DMS153 (cell line): Measurements from ENCODE around the gene TMEM139.
"Not testable (repeated sequence)": the region's sequence is repeated elsewhere in the genome, so short reads cannot be mapped to it uniquely, and the experiment has no call there.

Experiments used
- DNase-seq: peaks from one replicate; lab custom pipeline; 2025; lab: John Stamatoyannopoulos, UW

The TMEM139 gene

DNA sequence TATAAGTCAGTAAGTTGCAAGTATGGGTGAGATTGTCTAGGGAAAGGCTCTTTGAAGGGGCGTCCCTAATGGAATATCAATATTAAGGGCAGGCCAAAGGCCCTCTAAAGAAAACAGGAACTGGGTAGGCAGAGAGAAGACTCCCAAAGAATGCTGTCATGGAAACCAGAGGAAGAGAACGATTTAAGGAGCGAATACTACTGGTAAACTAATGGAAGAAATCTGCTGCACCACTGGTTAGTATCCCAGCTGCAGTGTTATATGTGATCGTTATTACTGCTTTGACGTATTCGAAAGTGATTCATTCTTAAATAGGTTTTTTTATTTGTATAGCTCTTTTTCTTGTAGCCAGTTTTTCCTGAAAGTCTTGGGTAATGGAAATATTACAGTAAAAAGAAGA is 4.7 kb downstream of the TMEM139 start:
- no peak for DNase-seq

DNA sequence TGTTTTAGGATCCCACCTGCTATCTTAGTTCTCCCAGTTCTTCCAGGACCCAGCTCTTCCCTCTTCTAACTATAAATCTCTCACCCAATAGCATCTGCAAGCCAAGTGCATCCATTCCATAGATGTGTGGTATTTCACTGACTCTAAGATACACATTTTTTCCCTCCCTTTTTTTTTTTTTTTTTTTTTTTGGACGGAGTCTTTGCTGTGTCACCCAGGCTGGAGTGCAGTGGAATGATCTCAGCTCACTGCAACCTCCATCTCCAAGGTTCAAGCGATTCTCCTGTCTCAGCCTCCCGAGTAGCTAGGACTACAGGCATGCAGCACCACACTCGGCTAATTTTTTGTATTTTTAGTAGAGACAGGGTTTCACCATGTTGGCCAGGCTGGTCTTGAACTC is 5.1 kb downstream of the TMEM139 start:
- DNase-seq, result not testable (repeated sequence)

DNA sequence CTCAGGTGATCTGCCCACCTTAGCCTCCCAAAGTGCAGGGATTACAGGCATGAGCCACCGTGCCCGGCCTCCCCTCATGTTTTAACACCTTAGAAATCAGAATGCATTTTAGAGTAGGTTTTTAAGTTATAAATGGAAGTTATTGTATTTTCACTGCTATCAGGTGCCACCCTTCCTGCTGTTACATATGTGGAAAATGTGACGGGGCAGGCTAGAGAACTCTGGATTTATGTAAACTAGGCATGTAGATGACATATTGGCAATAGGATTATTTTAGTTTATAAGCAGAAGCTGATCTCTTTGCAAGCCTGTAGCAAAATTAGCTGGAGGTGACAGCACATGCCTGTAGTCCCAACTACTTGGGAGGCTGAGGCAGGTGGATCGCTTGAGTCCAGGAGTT is 5.5 kb downstream of the TMEM139 start:
- DNase-seq, result no peak

DNA sequence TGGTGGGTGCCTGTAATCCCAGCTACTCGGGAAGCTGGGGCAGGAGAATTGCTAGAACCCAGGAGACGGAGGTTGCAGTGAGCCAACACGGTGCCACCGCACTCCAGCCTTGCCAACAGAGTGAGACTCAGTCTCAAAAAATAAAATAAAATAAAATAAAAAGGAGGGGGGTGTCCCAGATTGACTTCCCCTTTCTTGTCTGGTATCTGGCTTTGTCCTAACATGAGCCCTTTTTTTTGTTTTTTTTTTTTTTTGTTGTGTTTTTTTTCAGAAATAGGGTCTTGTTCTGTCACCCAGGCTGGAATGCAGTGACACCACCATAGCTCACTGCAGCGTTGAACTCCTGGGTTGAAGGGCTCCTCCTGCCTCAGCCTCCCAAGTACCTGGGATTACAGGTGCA is 8.1 kb downstream of the TMEM139 start:
- no peak for DNase-seq

DNA sequence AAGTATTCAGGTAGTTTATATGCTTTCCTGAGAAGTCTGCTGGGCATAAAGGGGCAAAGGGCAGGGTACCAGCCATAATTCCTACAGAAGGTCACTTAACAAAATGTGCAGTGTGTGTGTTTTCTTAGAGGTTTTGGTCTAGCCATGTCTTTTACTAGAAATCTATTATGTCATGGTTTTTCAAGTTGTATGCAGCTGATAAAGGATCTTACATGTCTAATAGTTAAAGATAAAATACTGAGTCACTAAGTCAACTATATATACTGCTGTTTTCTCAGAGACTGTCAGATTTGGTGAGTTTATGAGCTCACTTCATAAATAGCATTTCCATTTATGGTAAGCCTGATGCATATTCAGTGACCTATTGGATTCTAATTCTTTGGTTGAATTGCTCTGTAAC is 11.1 kb downstream of the TMEM139 start:
- DNase-seq, result no peak

DNA sequence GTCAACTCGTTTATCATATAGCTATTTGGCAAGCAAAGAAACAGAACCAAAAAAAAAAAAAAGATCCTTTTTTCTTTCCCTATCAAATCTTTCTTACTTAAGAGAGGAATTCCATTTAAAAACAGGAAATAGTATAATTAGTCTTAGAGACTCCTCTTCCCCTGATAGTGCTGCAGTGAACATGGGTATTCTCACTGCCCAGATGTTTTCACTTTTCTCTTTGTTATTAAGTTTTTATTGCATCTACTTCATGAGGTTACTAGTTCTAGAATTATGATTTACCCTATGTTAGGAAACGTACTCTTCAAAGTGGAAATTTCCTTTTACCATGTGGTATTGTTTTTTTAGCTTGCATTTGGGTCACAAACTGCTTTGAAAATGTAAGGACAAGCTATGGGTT is 11.9 kb downstream of the TMEM139 start:
- DNase-seq, result no peak

DNA sequence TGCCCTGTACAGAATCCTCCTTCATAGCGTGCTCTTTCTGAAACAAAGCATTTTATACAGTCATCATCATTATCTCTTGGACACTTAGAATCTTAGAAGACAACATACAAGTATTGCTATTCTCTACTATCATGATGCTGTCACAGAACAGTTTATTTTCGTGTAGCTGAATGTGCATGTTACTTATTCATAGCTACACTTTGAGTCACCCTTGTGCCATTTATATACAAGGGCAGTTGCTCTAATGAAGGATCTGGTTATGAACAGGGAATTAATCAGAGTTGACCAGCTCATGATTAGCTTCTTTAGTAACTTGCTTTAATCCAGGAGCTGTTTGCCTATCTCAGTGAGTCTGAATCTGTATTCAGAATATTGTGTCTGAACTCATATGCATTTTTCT is 14.6 kb downstream of the TMEM139 start:
- DNase-seq, result no peak

DNA sequence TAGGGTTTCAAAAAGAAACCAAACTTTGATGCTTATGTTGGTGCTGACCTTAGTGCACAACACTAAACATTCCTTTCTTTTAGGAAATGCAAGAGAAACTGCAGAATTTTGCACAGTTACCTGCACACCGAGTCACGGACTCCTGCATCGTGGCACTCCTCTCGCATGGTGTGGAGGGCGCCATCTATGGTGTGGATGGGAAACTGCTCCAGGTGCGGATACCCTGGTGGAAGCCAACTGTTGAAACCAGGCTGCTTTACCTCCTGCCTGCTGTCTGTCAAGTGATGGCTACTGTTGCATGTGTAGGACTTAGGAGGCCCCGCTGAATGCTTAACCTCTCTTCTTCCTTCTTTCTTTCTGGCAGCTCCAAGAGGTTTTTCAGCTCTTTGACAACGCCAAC is 15.1 kb downstream of the TMEM139 start:
- no peak for DNase-seq

DNA sequence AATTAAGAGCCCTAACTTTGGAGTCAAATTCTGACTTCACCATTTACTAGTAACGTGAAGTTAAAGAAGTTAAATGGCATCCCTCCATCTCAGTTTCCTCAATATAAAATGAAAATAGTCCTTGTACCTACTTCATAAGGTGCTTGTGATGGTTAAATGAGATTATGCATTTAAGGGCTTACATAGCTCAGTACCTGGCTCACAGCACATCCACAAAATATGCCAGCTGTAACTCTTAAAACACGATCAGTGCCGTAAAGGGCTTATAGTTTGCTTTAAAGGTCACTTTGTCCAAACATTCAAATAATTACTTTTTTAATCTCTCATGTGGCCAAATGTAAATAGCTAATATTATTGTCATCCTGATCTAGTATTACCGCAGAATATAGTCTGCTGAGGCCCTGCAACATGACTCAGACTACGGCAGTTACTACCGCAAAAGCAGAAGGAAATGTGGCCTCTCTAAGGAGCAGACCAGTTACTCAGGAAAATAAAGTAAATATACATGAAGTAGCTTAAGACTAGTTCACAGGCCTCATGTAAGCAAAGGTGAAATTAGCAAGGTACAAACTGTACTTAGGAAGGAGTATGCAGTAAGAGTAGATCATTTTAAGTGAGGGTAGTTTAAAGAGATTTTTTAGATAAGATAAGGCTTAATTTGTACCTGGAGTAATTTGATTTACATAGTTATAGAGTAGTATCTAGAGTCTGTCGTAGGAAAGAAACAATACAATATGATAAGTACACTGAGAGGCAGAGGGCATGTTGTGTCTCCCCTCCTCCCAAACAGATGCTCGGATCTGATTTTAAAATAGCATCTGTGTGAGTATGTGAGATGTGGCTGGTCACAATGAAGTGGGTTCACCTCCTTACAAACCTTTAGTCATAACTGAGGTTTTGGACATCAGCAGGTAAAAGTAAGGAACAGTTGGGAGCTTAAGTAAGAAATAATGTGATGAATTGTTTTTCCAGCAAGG is 16.5 kb downstream of the TMEM139 start:
- no peak for DNase-seq

DNA sequence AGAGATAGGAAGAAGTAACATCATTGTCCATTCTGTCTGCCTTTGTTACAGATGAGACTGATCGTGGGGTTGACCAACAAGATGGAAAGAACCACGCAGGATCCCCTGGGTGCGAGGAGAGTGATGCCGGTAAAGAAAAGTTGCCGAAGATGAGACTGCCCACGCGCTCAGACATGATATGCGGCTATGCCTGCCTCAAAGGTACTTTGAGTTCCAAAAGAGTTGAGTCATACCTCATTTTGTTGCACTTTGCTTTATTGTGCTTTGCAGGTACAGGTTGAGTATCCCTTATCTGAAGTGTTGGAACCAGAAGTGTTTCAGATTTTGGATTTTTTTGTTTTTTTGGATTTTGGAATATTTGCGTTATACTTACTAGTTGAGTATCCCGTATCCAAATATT is 19.0 kb downstream of the TMEM139 start:
- DNase-seq, result no peak

DNA sequence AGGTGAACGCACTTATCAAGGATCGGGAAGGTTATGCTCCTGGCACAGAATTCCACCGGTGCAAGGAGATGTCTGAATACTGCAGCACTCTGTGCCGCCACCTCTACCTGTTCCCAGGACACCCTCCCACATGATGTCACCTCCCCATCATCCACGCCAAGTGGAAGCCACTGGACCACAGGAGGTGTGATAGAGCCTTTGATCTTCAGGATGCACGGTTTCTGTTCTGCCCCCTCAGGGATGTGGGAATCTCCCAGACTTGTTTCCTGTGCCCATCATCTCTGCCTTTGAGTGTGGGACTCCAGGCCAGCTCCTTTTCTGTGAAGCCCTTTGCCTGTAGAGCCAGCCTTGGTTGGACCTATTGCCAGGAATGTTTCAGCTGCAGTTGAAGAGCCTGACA is 20.2 kb downstream of the TMEM139 start:
- DNase-seq, result no peak

DNA sequence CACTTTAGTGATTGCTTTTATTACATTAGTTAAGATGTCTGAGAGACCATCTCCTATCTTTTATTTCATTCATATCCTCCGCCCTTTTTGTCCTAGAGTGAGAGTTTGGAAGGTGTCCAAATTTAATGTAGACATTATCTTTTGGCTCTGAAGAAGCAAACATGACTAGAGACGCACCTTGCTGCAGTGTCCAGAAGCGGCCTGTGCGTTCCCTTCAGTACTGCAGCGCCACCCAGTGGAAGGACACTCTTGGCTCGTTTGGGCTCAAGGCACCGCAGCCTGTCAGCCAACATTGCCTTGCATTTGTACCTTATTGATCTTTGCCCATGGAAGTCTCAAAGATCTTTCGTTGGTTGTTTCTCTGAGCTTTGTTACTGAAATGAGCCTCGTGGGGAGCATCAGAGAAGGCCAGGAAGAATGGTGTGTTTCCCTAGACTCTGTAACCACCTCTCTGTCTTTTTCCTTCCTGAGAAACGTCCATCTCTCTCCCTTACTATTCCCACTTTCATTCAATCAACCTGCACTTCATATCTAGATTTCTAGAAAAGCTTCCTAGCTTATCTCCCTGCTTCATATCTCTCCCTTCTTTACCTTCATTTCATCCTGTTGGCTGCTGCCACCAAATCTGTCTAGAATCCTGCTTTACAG is 20.8 kb downstream of the TMEM139 start:
- DNase-seq, result no peak

DNA sequence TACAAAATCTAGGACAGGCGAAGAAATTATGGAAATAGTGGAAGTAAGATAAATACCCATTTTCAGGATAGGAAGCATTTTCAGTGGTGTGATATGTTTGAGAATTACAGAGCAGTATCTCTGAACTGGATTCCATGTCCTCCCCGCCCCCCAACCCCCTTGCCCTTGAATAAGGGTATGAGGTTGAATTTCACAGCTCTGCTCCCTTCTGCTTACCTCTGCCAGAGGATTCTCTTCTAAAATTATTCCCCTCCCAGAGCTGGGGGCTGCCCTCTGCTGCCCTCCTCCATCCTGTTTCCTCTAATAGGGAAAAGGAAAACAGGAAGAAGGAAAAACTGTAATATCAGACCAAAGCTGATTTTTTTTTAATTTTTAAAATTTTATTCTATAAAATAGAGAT is 23.9 kb downstream of the TMEM139 start:
- DNase-seq, result no peak

DNA sequence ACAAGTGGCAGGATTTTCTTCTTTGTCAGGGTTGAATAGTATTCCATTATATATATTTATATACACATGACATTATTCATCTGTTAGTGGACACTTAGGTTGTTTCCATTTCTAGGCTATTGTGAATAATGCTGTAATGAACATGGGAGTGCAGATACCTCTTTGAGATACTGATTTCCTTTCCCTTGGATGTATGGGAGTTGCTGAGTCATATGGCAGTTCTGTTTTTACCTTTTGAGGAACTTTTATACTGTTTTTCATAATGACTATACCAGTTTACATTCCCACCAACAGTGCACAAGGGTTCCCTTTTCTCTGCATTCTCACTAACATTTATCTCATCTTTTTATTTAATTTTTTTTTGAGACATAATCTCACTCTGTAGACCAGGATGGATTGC is 29.4 kb downstream of the TMEM139 start:
- no peak for DNase-seq

DNA sequence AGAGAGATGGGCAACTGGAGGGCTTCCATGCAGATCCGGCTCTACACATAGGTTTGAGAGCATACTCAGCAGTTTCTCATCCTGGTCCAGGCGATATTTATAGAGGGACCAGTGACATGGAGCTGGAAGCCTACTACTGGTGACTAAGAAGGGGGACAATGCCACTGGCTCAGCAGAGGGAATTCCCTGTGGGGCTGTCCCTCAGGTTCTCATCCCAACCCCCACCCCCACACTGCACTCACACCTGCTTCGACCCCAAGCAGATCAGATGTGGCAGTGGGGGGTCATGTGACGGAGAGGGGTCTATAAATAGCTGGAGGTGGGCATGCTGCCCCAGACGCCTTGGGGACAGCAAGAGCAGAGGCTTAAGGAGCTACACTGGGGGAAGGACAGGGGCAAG is 31.0 kb downstream of the TMEM139 start, which contains the start of gene CLCN1:
Gene CLCN1, plus strand, starts transcription at position 336 of the 400 bp plus-strand sequence. CDS start 102 bp downstream, outside the sequence.
- no peak for DNase-seq

DNA sequence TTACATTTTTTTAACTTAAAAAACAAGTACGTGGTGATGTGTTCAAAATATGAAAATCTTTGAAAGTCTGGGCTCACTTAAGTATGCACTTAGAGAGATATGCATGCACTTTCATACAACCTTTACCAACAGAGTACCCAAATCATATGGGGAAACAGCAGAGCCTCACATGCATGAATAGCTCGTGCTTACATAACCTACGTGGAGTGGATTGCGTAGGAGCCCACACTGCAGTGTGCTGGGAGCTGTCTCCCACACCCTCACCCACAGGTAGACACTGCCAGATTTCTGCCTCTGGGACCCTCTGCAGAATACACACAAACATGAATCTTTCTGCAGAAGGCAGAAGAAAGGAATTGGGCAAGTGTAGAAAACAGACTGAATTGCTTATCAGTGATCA is 31.7 kb downstream of the TMEM139 start:
- no peak for DNase-seq

DNA sequence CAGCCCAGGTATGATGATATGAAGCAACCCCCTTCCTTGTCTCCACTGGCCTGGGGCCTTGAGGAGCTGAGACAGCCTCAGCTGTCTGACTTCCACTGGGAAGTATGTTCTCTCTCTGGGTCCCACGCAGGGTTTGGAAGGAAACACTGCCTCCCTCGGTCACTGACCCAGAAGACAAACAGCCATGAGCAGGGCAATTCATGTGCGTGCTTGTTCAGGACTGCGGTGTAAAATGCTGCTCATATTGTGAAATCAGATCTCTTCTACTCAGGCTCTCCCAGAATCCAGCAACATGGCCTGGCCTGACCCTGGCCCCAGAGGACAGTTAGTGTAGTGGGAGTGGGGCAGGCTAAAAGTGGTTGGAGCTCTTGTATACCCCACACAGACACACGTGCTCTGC is 33.9 kb downstream of the TMEM139 start:
- DNase-seq, result no peak

DNA sequence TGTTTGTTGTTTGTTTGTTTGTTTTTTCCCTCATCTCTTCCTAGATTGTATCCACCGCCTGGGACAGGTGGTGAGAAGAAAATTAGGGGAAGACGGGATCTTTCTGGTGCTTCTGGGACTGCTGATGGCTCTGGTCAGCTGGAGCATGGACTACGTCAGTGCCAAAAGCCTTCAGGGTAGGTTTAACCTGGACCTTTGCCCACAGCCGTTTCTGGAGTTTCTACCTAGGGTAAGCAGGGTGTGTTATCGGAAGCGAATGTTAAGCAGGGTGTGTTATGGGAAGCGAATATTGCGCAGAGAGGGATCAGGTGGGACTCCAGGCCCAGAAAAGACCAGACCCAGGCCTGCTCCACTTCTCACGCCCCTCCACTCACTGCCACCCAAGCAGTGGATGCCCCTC is 35.9 kb downstream of the TMEM139 start:
- no peak for DNase-seq

DNA sequence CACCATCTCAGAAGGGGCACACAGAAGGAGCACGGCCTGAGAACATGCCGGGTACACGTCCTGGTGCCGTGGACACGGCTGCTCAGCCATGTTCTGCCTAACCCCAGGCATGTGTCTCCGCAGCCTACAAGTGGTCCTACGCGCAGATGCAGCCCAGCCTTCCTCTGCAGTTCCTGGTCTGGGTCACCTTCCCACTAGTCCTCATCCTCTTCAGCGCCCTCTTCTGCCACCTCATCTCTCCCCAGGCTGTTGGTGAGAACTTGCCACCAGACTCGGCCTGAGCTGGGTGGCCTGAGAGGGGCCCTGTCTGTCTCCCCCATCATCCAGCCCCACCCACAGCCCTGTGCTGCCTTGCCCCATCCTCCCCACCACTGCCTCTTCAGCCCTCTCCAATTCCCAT is 36.5 kb downstream of the TMEM139 start:
- DNase-seq, result no peak

DNA sequence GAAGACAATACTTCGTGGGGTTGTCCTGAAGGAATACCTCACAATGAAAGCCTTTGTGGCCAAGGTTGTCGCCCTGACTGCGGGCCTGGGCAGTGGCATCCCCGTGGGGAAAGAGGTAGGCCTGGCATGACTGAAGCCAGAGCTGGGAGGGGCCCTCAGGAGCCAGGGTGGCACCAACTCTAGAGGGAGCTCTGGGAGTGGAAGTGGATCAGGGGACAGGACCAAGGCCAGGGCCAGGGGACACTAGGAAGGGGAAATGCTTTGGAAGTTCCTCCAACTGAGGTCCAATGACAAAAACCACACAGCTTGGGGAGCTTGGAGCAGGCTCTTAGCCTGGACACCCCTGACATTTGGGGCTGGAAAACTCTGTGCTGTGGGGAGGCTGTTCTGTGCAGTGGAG is 37.0 kb downstream of the TMEM139 start:
- DNase-seq, result no peak

DNA sequence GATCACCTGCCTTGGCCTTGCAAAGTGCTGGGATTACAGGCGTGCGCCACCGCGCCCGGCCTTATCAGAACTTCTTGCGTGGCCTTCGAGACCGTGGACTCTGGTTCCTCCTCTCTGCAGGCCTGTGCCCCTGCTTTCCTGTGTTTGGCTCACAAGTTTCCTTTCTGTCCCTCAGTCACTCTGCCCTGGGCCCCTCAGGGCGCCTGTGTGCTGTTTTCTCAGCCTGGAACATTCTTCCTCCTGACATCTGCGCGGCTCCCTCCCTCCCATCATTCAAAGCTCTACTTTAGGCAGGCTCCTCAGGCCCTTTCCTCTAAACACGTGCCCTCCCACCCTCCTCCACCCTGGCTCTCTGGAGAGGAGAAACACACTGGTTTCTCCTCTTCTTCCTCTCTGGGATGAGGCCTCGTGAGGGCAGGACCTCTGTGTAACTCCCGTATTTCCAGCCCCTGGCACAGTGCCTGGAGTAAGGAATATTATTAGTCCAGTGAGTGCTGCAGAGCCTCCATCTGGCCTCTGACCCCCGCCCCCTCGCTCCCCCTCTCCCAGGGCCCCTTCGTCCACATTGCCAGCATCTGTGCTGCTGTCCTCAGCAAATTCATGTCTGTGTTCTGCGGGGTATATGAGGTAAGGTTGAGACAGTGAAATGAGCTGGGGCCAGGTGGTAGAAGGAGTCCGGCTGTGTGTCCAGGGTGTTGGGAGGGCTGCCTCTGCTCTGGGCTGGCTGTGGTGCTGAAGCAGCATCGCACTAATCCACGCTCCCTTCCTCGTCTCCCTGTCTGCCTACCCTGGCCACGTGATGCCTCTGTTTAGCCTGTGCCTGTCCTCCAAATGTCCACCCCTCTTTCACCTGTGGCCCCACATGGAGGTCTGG is 38.2 kb downstream of the TMEM139 start:
- DNase-seq, result no peak

DNA sequence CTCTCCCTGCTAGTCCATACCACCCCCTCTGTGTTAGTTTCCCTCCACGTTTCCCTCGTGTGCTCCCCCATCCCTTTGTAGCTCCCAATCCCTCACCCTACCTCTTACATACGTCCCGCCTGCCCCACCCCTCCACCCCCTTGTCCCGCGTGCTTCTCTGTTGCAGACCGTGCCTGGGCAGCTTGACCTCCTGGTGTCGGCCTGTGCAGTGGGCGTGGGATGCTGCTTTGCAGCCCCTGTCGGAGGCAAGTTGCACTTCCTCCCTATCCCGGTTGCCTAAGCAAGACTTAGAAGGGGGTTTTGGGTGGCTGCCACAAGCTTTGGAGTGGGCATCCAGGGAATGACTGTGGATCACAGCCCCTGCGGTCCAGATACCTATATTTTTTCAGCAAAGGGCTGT is 38.9 kb downstream of the TMEM139 start:
- DNase-seq, result no peak
